IMR-90 (cell line): ENCODE data around the gene TMOD2. TPM values are rescaled to one million over a fixed set of nuclear protein-coding genes. Genes with fewer than 3 reads are reported as not detected.

Experiments used
- ATAC-seq: fragments of 200-7000 bp; cut with Tn5 transposase; 2 replicates; pipeline ENCODE4 v1.9.1; 2020; ENCODE audit warnings: low read depth, mild to moderate bottlenecking, moderate library complexity
- BruUV-seq: library from RNA; stranded (reverse); fragments of 400-500 nt; replicated peaks from 2 replicates; lab custom pipeline; 2021; lab: Mats Ljungman, UMichigan
- CTCF ChIA-PET: fragments of 300-600 bp; formaldehyde crosslinking; extraction: SDS; loops from one replicate; lab custom pipeline; 2021; ENCODE audit warnings: antibody characterized with exemption; lab: Yijun Ruan, JAX
- POLR2A ChIA-PET: fragments of 300-600 bp; sonication (Branson Sonifier 250); formaldehyde crosslinking; loops from one replicate; lab custom pipeline; 2022; ENCODE audit warnings: antibody characterized with exemption; ENCODE audit not compliant: unreplicated experiment; lab: Charles Lee
- DNase-seq: peaks from one replicate; pipeline ENCODE4 v3.0.0; 2013
- H2AFZ ChIP-seq: replicated peaks from 2 replicates; pipeline ENCODE3; 2013; ENCODE audit warnings: low read length, mild to moderate bottlenecking; ENCODE audit not compliant: poor library complexity
- H2AK5ac ChIP-seq: 2 replicates; pipeline ENCODE4 v1.6.1; 2013; ENCODE audit warnings: low read depth, low read length, inconsistent platforms
- H2AK9ac ChIP-seq: replicated peaks from 2 replicates; pipeline ENCODE3; 2013; ENCODE audit warnings: mild to moderate bottlenecking, low read depth, low read length, moderate library complexity; ENCODE audit not compliant: poor library complexity
- H2BK120ac ChIP-seq: 2 replicates; pipeline ENCODE4 v1.6.1; 2013; ENCODE audit warnings: low read depth, low read length, inconsistent platforms
- H2BK15ac ChIP-seq: 3 replicates; pipeline ENCODE4 v1.6.1; 2013; ENCODE audit warnings: low read depth, low read length, inconsistent platforms
- H2BK20ac ChIP-seq: 2 replicates; pipeline ENCODE4 v1.6.1; 2013; ENCODE audit warnings: low read depth, mild to moderate bottlenecking, inconsistent platforms, low read length, moderate library complexity
- H2BK5ac ChIP-seq: 2 replicates; pipeline ENCODE4 v1.6.1; 2013; ENCODE audit warnings: mild to moderate bottlenecking, low read depth, low read length, inconsistent platforms; ENCODE audit not compliant: poor library complexity, severe bottlenecking
- H3K14ac ChIP-seq: replicated peaks from 2 replicates; pipeline ENCODE4 v1.6.1; 2013; ENCODE audit warnings: low read depth, low read length, inconsistent platforms
- H3K18ac ChIP-seq: 2 replicates; pipeline ENCODE4 v1.6.1; 2013; ENCODE audit warnings: low read depth, low read length, control low read depth
- H3K23ac ChIP-seq: 2 replicates; pipeline ENCODE4 v1.6.1; 2013; ENCODE audit warnings: low read depth, low read length, inconsistent platforms
- H3K27ac ChIP-seq: 2 replicates; pipeline ENCODE4 v1.5.1; 2013; ENCODE audit warnings: mild to moderate bottlenecking, control low read depth, low read length; ENCODE audit not compliant: insufficient read depth
- H3K27me3 ChIP-seq: 2 replicates; pipeline ENCODE4 v1.6.1; 2013; ENCODE audit warnings: low read length; ENCODE audit not compliant: control insufficient read depth, insufficient read depth
- H3K36me3 ChIP-seq: 2 replicates; pipeline ENCODE4 v1.6.1; 2013; ENCODE audit warnings: low read length, mixed read lengths; ENCODE audit not compliant: control insufficient read depth, insufficient read depth
- H3K4ac ChIP-seq: 2 replicates; pipeline ENCODE4 v1.6.1; 2013; ENCODE audit warnings: low read depth, low read length, inconsistent platforms
- H3K4me1 ChIP-seq: 2 replicates; pipeline ENCODE4 v1.6.1; 2013; ENCODE audit warnings: low read length, mixed read lengths; ENCODE audit not compliant: control insufficient read depth, insufficient read depth
- H3K4me2 ChIP-seq: 2 replicates; pipeline ENCODE4 v1.6.1; 2013; ENCODE audit warnings: low read depth, mild to moderate bottlenecking, control low read depth, low read length, moderate library complexity
- H3K4me3 ChIP-seq: 2 replicates; pipeline ENCODE4 v1.5.1; 2013; ENCODE audit warnings: low read depth, mild to moderate bottlenecking, control low read depth, low read length, moderate library complexity; ENCODE audit not compliant: insufficient read depth
- H3K56ac ChIP-seq: 2 replicates; pipeline ENCODE4 v1.6.1; 2013; ENCODE audit warnings: low read length, inconsistent platforms; ENCODE audit not compliant: insufficient read depth; ENCODE audit errors: extremely low read depth
- H3K79me1 ChIP-seq, 2 experiments: 2 replicates each; pipeline ENCODE4 v1.6.1; 2013; ENCODE audit warnings: low read length in 2 of 2, inconsistent platforms in 1 of 2, low read depth in 1 of 2
- H3K9ac ChIP-seq: 2 replicates; pipeline ENCODE4 v1.6.1; 2013; ENCODE audit warnings: low read depth, low read length, control low read depth
- H3K9me1 ChIP-seq: 2 replicates; pipeline ENCODE4 v1.6.1; 2013; ENCODE audit warnings: low read length, inconsistent platforms; ENCODE audit not compliant: insufficient read depth
- H3K9me3 ChIP-seq: 2 replicates; pipeline ENCODE4 v1.6.1; 2013; ENCODE audit warnings: low read length; ENCODE audit not compliant: control insufficient read depth, insufficient read depth
- H4K20me1 ChIP-seq: 2 replicates; pipeline ENCODE4 v1.6.1; 2013; ENCODE audit warnings: low read length, inconsistent platforms; ENCODE audit not compliant: insufficient read depth
- H4K5ac ChIP-seq: 2 replicates; pipeline ENCODE4 v1.6.1; 2013; ENCODE audit warnings: mild to moderate bottlenecking, low read depth, low read length, control low read depth
- H4K8ac ChIP-seq, 2 experiments: 2 replicates each; pipeline ENCODE4 v1.6.1; 2013; ENCODE audit warnings: low read depth in 2 of 2, low read length in 2 of 2, control low read depth in 1 of 2, inconsistent platforms in 1 of 2
- H4K91ac ChIP-seq: 2 replicates; pipeline ENCODE4 v1.6.1; 2013; ENCODE audit warnings: low read depth, low read length, inconsistent platforms; ENCODE audit not compliant: insufficient read depth
- MAFK ChIP-seq: IDR thresholded peaks from 2 replicates; pipeline ENCODE4 v1.6.1; 2012; ENCODE audit warnings: low read depth, low read length, improper control_type of control experiment
- SMC3 ChIP-seq: fragments of 150-350 bp; IDR thresholded peaks from 2 replicates; pipeline ENCODE4 v1.6.1; 2016; ENCODE audit warnings: low read depth, mild to moderate bottlenecking, antibody characterized with exemption, low read length, moderate library complexity
- WGBS, 2 experiments: methylation state at CpG; one replicate each; pipeline versions ENCODE4 v1.1.5 to v1.1.7; 2013; ENCODE audit warnings: missing lambda C conversion rate in 2 of 2; ENCODE audit not compliant: insufficient read length in 1 of 2; ENCODE audit errors: extremely low coverage in 2 of 2; 5-methylcytosine and 5-hydroxymethylcytosine counted together
- dilution Hi-C: fragments of 300-500 bp; cut with HindIII; formaldehyde crosslinking; loops from one replicate; pipeline ENCODE4 v1.14.3; 2018; ENCODE audit warnings: low sequenced_read_pairs; ENCODE audit not compliant: unreplicated experiment
- in situ Hi-C: fragments of 300-500 bp; cut with MboI; formaldehyde crosslinking; loops from 3 replicates; pipeline ENCODE4 v1.14.3; 2019; ENCODE audit warnings: low sequenced_read_pairs, inconsistent platforms, mixed read lengths
- intact Hi-C: fragments of 100-400 bp; cut with micrococcal nuclease; formaldehyde crosslinking; loops from 2 replicates; pipeline ENCODE4 v1.10.0; 2022
- polyA plus RNA-seq, 3 experiments: library from polyadenylated mRNA; depleted of rRNA; stranded (reverse); fragments of >200 nt; gene quantifications; 2 replicates each; pipeline ENCODE4 v1.2.3, GENCODE V29; 2012; ENCODE audit warnings: low replicate concordance in 1 of 3
- total RNA-seq: library from RNA; depleted of rRNA; stranded (reverse); fragments of >200 nt; gene quantifications from 2 replicates; pipeline ENCODE4 v1.2.3, GENCODE V29; 2012

TMOD2 gene
- total and polyA plus RNA-seq, 2 of the 4 experiments (the other 2 are of a cell fraction) = 2.8 to 5.4 TPM

DNA sequence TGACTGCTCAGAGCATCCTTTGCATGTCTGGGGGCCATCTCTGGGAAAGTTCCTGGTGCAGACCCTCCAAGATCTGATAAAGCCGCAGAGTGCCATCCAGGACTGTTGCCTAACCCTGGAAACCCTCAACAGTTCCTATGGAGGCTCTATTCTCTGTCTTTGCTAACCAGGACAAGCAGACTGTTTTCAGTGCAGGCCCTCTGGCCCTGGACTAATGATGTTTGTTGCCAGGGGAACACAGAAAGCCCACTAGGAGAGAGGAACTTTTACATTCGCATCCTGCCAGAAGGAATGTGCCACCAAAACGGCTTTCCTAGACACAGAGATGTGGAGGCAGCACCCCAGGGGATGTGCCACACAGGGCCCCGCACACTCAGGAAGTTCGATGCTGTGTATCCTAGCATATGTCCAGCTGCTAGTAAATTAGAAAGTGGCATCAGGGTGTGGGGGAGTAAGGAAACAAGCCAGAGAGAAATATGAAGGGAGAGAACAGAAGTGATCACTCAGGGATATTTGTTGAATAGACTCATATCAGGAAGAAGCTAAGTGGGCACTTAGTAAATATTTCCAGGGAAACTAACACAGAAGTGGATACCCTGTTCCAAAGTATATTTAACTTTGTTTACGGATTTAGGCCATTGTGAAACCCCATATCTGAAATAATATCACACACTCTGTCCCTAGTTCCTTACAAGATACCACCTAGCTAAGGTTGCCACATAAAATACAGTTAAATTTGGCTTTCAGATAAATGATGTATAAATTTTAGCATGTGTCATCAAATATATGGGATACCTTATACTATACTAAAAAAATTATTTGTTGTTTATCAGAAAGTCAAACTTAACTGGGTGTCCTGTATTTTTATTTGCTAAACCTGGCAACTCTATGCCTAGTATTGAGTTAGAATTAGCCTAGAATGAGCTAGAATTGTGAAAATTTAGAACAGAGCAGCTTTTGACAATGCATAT is 48.2 kb downstream of the TMOD2 start:
- H3K18ac ChIP-seq = no peak overlapping the region
- no peak overlapping the region for H2AFZ ChIP-seq
- H2BK5ac ChIP-seq = no peak overlapping the region
- intact Hi-C loops (no loop called here), in situ Hi-C loops (no loop called here), dilution Hi-C loops (no loop called here)
- POLR2A ChIA-PET = no interaction called here
- 83% methylated on average over 4 of the region's 6 CpGs; no CpG with 5 or more reads in 1 of the 2 experiments for WGBS, 2 experiments
- no peak overlapping the region for H4K91ac ChIP-seq
- no peak overlapping the region for H2AK5ac ChIP-seq
- H3K4me1 ChIP-seq = peaks cover 4% of the 10 kb centered on the region; the same call in 1 of the 2 replicates
- H3K56ac ChIP-seq = no peak overlapping the region
- no peak overlapping the region for H3K23ac ChIP-seq
- ATAC-seq = no peak
- peak; percentile 40; the same call in 1 of the 2 replicates for TF ChIP-seq MAFK
- no peak for TF ChIP-seq SMC3
- no peak overlapping the region for H3K4ac ChIP-seq
- DNase-seq = no peak
- no TSS peak for BruUV-seq
- H4K5ac ChIP-seq = no peak overlapping the region
- no peaks in the 10 kb centered on the region; the same call in 1 of the 2 replicates for H4K20me1 ChIP-seq
- peaks cover 7% of the 10 kb centered on the region; the same call in 1 of the 2 replicates for H3K9me1 ChIP-seq
- no peak overlapping the region for H2BK15ac ChIP-seq
- H3K4me3 ChIP-seq = no peak overlapping the region
- H3K27me3 ChIP-seq = no peaks in the 10 kb centered on the region
- H3K14ac ChIP-seq = no peak overlapping the region
- no peak overlapping the region for H3K4me2 ChIP-seq
- H3K27ac ChIP-seq = no peak overlapping the region
- H4K8ac ChIP-seq = no peak overlapping the region
- no peak overlapping the region for H3K9ac ChIP-seq
- H3K79me1 ChIP-seq = no peaks in the 10 kb centered on the region
- H2BK120ac ChIP-seq = no peak overlapping the region
- CTCF ChIA-PET = no interaction called here
- H3K9me3 ChIP-seq = no peaks in the 10 kb centered on the region
- peaks cover 3% of the 10 kb centered on the region for H3K36me3 ChIP-seq
- peak overlapping the region; percentile 48 for H2AK9ac ChIP-seq
- H2BK20ac ChIP-seq = no peak overlapping the region
